Breast epithelium (tissue), 3 donors: ENCODE measurements around the gene GRIK4.

Experiments
- CTCF ChIP-seq, 3 donors: fragments of 450-650 bp; IDR thresholded peaks; one replicate each; pipeline ENCODE4 v1.5.1; 2016 to 2017; ENCODE audit warnings: antibody characterized with exemption in 3 of 3, mild to moderate bottlenecking in 3 of 3, moderate library complexity in 3 of 3
- POLR2A ChIP-seq: fragments of 450-650 bp; IDR thresholded peaks from one replicate; pipeline ENCODE4 v1.6.1; 2016; ENCODE audit warnings: antibody characterized with exemption, mild to moderate bottlenecking, moderate library complexity

GRCh38 chr11:120778685-120779490 is 267.3 kb downstream of the GRIK4 start:
- TF ChIP-seq CTCF (IDR thresholded peaks at IDR 0.05) (no peak), POLR2A (no peak)
